Calu3 (cell line): ENCODE data around the gene CDC25A. TPM values are rescaled to one million over a fixed set of nuclear protein-coding genes. Genes with fewer than 3 reads are reported as not detected.
A peak's percentile ranks its signal among the peaks of the same experiment; 100 is the strongest.

ENCODE experiments used
- BruUV-seq: library from RNA; stranded (reverse); fragments of 400-500 nt; replicated peaks from 2 replicates; lab custom pipeline; 2021; lab: Mats Ljungman, UMichigan
- CTCF ChIA-PET: fragments of 300-600 bp; sonication (Branson Sonifier 250); formaldehyde crosslinking; loops from one replicate; lab custom pipeline; 2022; ENCODE audit warnings: antibody characterized with exemption; lab: Charles Lee
- DNase-seq: peaks from one replicate; pipeline ENCODE4 v3.0.0; 2022
- H3K27ac Mint-ChIP-seq: one replicate; pipeline ENCODE4 v1.8.0; 2022; ENCODE audit warnings: mixed read lengths; ENCODE audit not compliant: unreplicated experiment
- H3K27me3 Mint-ChIP-seq: one replicate; pipeline ENCODE4 v1.8.0; 2022; ENCODE audit warnings: mixed read lengths; ENCODE audit not compliant: unreplicated experiment
- H3K36me3 Mint-ChIP-seq: one replicate; pipeline ENCODE4 v1.8.0; 2022; ENCODE audit warnings: mild to moderate bottlenecking, moderate library complexity, mixed read lengths; ENCODE audit not compliant: insufficient read depth, unreplicated experiment
- H3K4me1 Mint-ChIP-seq: one replicate; pipeline ENCODE4 v1.8.0; 2022; ENCODE audit warnings: mild to moderate bottlenecking, low read depth, mixed read lengths; ENCODE audit not compliant: unreplicated experiment
- H3K4me3 Mint-ChIP-seq: one replicate; pipeline ENCODE4 v1.8.0; 2022; ENCODE audit warnings: mild to moderate bottlenecking, low read depth, moderate library complexity, mixed read lengths; ENCODE audit not compliant: unreplicated experiment
- H3K9me3 Mint-ChIP-seq: one replicate; pipeline ENCODE4 v1.8.0; 2022; ENCODE audit warnings: low read depth, mixed read lengths; ENCODE audit not compliant: unreplicated experiment
- intact Hi-C: fragments of 100-400 bp; cut with micrococcal nuclease; formaldehyde crosslinking; loops from one replicate; pipeline ENCODE4 v1.10.0; 2022; ENCODE audit not compliant: unreplicated experiment
- total RNA-seq: library from RNA; stranded (reverse); gene quantifications from 2 replicates; pipeline ENCODE4 v1.2.3, GENCODE V29; 2022
- TF ChIP-seq, protein P1 (sequence below): fragments of 200-600 bp; IDR thresholded peaks from one replicate; pipeline ENCODE4 v1.8.0; 2022; ENCODE audit warnings: antibody characterized with exemption; ENCODE audit not compliant: unreplicated experiment

CDC25A gene
- total RNA-seq, 1 experiment from 2014 or later, result 18.2 TPM

DNA sequence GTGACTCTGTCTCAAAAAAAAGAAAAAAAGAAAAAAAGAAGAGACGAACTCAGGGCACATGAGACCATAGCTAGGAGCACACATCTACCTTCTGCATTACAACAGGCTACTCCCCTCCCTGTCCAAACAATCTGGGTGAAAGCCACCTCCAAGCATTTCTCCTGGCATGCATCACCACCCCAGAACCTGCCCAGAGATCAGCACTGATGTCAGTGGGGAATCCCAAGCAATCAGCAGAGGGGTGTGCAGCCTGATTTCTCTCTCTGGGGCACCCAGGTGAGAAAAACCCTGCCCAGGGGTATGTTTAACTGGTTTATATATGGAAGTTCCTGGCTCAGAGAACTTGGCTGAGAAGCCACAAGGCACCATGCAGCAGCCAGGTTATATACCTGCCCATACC is 59.4 kb downstream of the CDC25A start:
- intact Hi-C loops, result no loop called here
- no peaks in the 10 kb centered on the region for H3K9me3 Mint-ChIP-seq
- no peaks in the 10 kb centered on the region for H3K4me1 Mint-ChIP-seq
- no peak overlapping the region for H3K4me3 Mint-ChIP-seq
- TF ChIP-seq, protein P1, sequence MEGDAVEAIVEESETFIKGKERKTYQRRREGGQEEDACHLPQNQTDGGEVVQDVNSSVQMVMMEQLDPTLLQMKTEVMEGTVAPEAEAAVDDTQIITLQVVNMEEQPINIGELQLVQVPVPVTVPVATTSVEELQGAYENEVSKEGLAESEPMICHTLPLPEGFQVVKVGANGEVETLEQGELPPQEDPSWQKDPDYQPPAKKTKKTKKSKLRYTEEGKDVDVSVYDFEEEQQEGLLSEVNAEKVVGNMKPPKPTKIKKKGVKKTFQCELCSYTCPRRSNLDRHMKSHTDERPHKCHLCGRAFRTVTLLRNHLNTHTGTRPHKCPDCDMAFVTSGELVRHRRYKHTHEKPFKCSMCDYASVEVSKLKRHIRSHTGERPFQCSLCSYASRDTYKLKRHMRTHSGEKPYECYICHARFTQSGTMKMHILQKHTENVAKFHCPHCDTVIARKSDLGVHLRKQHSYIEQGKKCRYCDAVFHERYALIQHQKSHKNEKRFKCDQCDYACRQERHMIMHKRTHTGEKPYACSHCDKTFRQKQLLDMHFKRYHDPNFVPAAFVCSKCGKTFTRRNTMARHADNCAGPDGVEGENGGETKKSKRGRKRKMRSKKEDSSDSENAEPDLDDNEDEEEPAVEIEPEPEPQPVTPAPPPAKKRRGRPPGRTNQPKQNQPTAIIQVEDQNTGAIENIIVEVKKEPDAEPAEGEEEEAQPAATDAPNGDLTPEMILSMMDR, result no peak
- CTCF ChIA-PET, result interaction anchor here (0.8 kb wide), 1 partner anchor 15 kb away, joined by 3 read pairs; no protein-coding TSS in a partner anchor
- DNase-seq, result no peak
- no peak overlapping the region for H3K27ac Mint-ChIP-seq
- H3K36me3 Mint-ChIP-seq, result no peaks in the 10 kb centered on the region
- BruUV-seq, result no TSS peak
- H3K27me3 Mint-ChIP-seq, result no peaks in the 10 kb centered on the region

DNA sequence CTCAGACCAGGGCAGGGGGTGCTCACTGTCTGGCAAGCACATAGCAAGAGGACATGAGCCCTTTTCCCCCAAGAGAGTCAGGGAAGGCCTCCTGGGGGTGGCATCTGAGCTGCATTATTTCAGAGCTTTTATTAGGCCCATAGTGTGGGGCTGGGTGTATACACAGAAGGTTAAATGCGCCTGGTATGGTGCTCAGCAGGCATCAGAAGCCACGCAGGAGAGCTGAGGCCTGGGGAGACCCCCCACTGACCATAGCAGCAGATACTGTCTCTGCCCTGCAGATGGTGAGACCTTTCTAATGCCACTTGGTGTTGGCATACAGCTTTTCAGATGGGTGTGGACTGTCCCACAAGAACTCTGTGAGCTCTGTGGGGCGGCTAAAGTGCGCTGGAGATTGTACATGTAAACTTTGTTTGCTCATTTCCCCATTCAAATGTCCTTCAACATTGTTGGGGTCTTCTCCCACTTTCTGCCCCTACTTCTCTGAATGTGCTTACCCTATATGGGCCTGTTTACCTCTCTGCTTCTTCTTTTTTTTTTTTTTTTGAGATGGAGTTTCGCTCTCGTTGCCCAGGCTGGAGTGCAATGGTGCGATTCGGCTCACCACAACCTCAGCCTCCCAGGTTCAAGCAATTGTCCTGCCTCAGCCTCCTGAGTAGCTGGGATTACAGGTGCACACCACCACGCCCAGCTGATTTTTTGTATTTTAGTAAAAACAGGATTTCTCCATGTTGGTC is 62.2 kb downstream of the CDC25A start:
- CTCF ChIA-PET, result interaction anchor here (0.6 kb wide), 1 partner anchor 359 kb away, joined by 8 read pairs; no protein-coding TSS in a partner anchor
- intact Hi-C loops, result no loop called here
- TF ChIP-seq, protein P1, result no peak
- no peaks in the 10 kb centered on the region for H3K9me3 Mint-ChIP-seq
- H3K27ac Mint-ChIP-seq, result no peak overlapping the region
- no peaks in the 10 kb centered on the region for H3K4me1 Mint-ChIP-seq
- H3K4me3 Mint-ChIP-seq, result no peak overlapping the region
- H3K27me3 Mint-ChIP-seq, result no peaks in the 10 kb centered on the region
- no peaks in the 10 kb centered on the region for H3K36me3 Mint-ChIP-seq
- BruUV-seq, result no TSS peak
- DNase-seq, result no peak

DNA sequence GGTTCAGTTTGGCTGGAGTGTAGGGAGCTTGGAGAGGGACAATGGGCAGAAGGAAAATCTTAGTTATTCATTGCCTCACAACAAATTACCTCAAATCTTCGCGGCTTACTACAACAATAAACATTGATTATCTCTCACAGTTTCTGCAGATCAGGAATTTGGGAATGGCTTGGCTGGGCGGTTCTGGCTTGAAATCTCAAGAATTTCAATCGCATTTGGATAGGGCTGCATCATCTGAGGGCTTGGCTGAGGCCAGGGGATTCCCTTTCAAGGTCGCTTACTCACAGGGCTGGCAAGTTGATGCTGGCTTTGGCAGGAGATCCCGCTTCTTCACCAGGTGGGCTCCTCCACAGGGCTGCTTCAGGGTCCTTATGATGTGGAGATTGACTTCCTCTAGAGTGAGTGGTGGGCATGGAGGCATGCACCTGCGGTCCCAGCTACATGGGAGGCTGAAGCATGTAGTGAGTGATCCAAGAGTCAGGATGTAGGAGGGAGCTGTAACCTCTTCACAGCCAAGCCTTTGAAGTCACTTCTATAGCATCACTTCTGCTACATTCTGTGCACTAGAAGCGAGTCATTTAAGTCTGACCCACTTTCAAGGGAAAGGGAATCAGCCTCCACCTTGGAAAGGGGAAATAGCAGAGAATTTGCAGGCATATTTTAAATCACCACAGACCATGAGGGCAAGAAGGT is 63.1 kb downstream of the CDC25A start:
- no TSS peak for BruUV-seq
- H3K27ac Mint-ChIP-seq, result no peak overlapping the region

DNA sequence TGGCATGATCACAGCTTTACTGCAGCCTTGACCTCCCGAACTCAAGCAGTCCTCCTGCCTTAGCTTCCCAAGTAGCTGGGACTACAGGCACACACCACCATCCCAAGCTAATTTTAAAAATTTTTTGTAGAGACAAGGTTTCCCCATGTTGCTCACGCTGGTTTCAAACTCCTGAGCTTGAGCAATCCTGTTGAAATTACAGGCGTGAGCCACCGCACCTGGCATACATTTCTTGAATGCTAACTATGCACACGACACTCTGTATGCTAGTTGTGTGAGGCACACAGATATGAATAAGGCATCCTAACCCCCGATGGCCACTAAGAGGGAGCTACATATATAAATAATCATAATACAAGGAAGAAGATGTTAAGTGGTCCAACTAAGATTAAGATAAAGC is 64.9 kb downstream of the CDC25A start:
- DNase-seq, result no peak
- H3K4me1 Mint-ChIP-seq, result no peaks in the 10 kb centered on the region
- no peak overlapping the region for H3K4me3 Mint-ChIP-seq
- CTCF ChIA-PET, result no interaction called here
- no peaks in the 10 kb centered on the region for H3K27me3 Mint-ChIP-seq
- TF ChIP-seq, protein P1, result no peak
- intact Hi-C loops, result no loop called here
- no TSS peak for BruUV-seq
- H3K27ac Mint-ChIP-seq, result no peak overlapping the region
- H3K36me3 Mint-ChIP-seq, result no peaks in the 10 kb centered on the region
- no peaks in the 10 kb centered on the region for H3K9me3 Mint-ChIP-seq

More for the DNA sequence above, 63.1 kb downstream of the CDC25A start:
- intact Hi-C loops, result no loop called here
- Mint-ChIP-seq H3K27me3 (no peaks in the 10 kb centered on the region), H3K4me1 (no peaks in the 10 kb centered on the region), H3K4me3 (no peak overlapping the region), H3K36me3 (no peaks in the 10 kb centered on the region), H3K9me3 (no peaks in the 10 kb centered on the region)
- TF ChIP-seq, protein P1, result no peak
- CTCF ChIA-PET, result interaction anchor here (0.6 kb wide), 1 partner anchor 358 kb away, joined by 8 read pairs; no protein-coding TSS in a partner anchor
- DNase-seq, result peak; percentile 6
